Measurements from ENCODE around the gene UNC45B.

UNC45B gene

DNA sequence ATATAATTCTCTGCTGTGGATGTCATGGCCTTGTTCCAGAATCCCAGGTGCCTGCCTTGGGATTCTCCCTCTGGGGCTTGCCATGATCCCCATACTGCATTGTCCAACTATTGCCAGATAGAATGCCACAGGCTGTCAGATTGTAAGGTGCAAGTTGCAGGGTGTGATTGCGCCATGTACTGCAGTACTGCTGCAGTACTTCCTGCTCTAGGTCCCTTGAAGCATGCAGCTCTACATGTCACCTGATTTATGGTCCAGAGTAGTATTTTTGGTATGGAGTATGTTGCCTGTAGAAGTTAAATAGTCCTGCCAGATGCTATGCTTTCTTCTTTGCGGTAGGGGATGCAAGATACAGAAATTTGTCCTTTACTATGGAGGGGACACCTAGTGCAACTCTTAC lies 88.3 kb downstream of the UNC45B start:
- TF ChIP-seq, protein P1, sequence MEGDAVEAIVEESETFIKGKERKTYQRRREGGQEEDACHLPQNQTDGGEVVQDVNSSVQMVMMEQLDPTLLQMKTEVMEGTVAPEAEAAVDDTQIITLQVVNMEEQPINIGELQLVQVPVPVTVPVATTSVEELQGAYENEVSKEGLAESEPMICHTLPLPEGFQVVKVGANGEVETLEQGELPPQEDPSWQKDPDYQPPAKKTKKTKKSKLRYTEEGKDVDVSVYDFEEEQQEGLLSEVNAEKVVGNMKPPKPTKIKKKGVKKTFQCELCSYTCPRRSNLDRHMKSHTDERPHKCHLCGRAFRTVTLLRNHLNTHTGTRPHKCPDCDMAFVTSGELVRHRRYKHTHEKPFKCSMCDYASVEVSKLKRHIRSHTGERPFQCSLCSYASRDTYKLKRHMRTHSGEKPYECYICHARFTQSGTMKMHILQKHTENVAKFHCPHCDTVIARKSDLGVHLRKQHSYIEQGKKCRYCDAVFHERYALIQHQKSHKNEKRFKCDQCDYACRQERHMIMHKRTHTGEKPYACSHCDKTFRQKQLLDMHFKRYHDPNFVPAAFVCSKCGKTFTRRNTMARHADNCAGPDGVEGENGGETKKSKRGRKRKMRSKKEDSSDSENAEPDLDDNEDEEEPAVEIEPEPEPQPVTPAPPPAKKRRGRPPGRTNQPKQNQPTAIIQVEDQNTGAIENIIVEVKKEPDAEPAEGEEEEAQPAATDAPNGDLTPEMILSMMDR (IDR thresholded peaks at IDR 0.05; ENCODE audit: insufficient read depth, low read length, poor library complexity, severe bottlenecking) = no peak
- TF ChIP-seq EZH2phosphoT487 (conservative IDR thresholded peaks at IDR 0.05; ENCODE audit: low read length) = no peak
- H3K4me3 ChIP-seq (ENCODE audit: insufficient read depth, low read length, poor library complexity, severe bottlenecking) = no peak overlapping the region
- no peaks in the 10 kb centered on the region for H3K9me2 ChIP-seq (replicated peaks; ENCODE audit: insufficient read depth, low read length)
- no peak overlapping the region for H3K4me2 ChIP-seq (ENCODE audit: low read depth, low read length, poor library complexity, severe bottlenecking)
- H3K9me3 ChIP-seq (ENCODE audit: insufficient read depth, low read length) = no peaks in the 10 kb centered on the region
- H4K20me1 ChIP-seq (ENCODE audit: low read depth, low read length) = no peaks in the 10 kb centered on the region
- no peaks in the 10 kb centered on the region for H3F3A ChIP-seq (ENCODE audit: insufficient read depth)
- H3K36me3 ChIP-seq (ENCODE audit: low read length) = no peaks in the 10 kb centered on the region
- no peaks in the 10 kb centered on the region for H3K79me2 ChIP-seq (ENCODE audit: insufficient read depth, low read length)
- no peak overlapping the region for H3K27ac ChIP-seq (ENCODE audit: low read depth, low read length)
- no peaks in the 10 kb centered on the region for H3K27me3 ChIP-seq (ENCODE audit: low read length)
- H2AFZ ChIP-seq (ENCODE audit: low read depth, low read length, severe bottlenecking) = no peak overlapping the region
- no peak overlapping the region for H3K9ac ChIP-seq (ENCODE audit: low read length)

DNA sequence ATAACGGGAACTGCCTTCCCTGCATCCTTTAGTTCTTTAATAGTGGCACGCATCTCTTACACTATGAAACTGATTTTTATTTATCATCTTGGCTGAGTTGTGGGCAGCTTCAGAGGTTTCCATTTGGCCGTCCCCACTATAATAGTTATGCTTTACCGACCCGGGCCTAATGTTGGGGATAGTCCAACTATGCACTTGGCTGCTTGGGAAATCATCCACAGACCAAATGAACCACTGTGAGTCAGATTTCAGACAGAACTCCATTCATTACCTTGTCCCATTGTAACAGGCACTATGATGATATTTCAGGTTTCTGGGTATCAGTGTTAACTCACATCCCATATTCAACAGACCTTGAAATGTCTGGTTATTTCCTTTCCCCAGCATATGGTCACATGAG lies 89.2 kb downstream of the UNC45B start:
- Histone ChIP-seq H2AFZ (ENCODE audit: low read depth, low read length, severe bottlenecking) (no peak overlapping the region), H3K79me2 (ENCODE audit: insufficient read depth, low read length) (no peaks in the 10 kb centered on the region), H3K9me3 (ENCODE audit: insufficient read depth, low read length) (no peaks in the 10 kb centered on the region), H3K27ac (ENCODE audit: low read depth, low read length) (no peak overlapping the region), H4K20me1 (ENCODE audit: low read depth, low read length) (no peaks in the 10 kb centered on the region), H3K4me3 (ENCODE audit: insufficient read depth, low read length, poor library complexity, severe bottlenecking) (no peak overlapping the region), H3K36me3 (ENCODE audit: low read length) (no peaks in the 10 kb centered on the region), H3K27me3 (ENCODE audit: low read length) (no peaks in the 10 kb centered on the region), H3K9ac (ENCODE audit: low read length) (no peak overlapping the region), H3K4me2 (ENCODE audit: low read depth, low read length, poor library complexity, severe bottlenecking) (no peak overlapping the region), H3K9me2 (replicated peaks; ENCODE audit: insufficient read depth, low read length) (no peaks in the 10 kb centered on the region), H3F3A (ENCODE audit: insufficient read depth) (no peaks in the 10 kb centered on the region)
- no peak for TF ChIP-seq EZH2phosphoT487 (conservative IDR thresholded peaks at IDR 0.05; ENCODE audit: low read length)
- TF ChIP-seq, protein P1 (IDR thresholded peaks at IDR 0.05; ENCODE audit: insufficient read depth, low read length, poor library complexity, severe bottlenecking) = no peak

DNA sequence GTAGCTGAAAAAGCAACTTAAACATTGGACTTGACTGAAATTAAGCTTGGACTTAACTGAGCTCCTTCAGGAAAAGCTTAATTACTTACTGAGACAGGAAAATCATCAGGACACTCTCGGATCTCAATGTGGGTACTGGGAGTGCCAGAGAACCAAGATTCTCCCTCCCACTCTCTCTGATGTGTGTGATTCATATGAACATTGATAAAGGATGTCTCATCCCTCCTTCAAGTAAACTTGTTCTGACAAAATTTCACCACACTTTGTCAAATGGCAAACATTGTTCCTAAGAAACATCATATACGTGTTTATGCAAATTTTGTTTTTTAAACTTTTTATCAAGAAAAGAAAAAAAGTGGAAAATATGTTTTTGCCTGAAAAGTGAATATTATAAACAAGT lies 91.2 kb downstream of the UNC45B start:
- H3K36me3 ChIP-seq (ENCODE audit: low read length) = no peaks in the 10 kb centered on the region
- no peaks in the 10 kb centered on the region for H3F3A ChIP-seq (ENCODE audit: insufficient read depth)
- H3K9me2 ChIP-seq (replicated peaks; ENCODE audit: insufficient read depth, low read length) = no peaks in the 10 kb centered on the region
- H3K27me3 ChIP-seq (ENCODE audit: low read length) = no peaks in the 10 kb centered on the region
- no peak overlapping the region for H3K4me2 ChIP-seq (ENCODE audit: low read depth, low read length, poor library complexity, severe bottlenecking)
- H3K9me3 ChIP-seq (ENCODE audit: insufficient read depth, low read length) = no peaks in the 10 kb centered on the region
- no peak overlapping the region for H3K27ac ChIP-seq (ENCODE audit: low read depth, low read length)
- no peaks in the 10 kb centered on the region for H4K20me1 ChIP-seq (ENCODE audit: low read depth, low read length)
- H3K79me2 ChIP-seq (ENCODE audit: insufficient read depth, low read length) = no peaks in the 10 kb centered on the region
- H3K9ac ChIP-seq (ENCODE audit: low read length) = no peak overlapping the region
- H2AFZ ChIP-seq (ENCODE audit: low read depth, low read length, severe bottlenecking) = no peak overlapping the region
- no peak overlapping the region for H3K4me3 ChIP-seq (ENCODE audit: insufficient read depth, low read length, poor library complexity, severe bottlenecking)
- no peak for TF ChIP-seq EZH2phosphoT487 (conservative IDR thresholded peaks at IDR 0.05; ENCODE audit: low read length)
- TF ChIP-seq, protein P1 (IDR thresholded peaks at IDR 0.05; ENCODE audit: insufficient read depth, low read length, poor library complexity, severe bottlenecking) = no peak
